Breast epithelium (tissue), 3 donors: Measurements from ENCODE around the gene HADHB.

Experiments
- POLR2A ChIP-seq: fragments of 450-650 bp; IDR thresholded peaks from one replicate; pipeline ENCODE4 v1.6.1; 2016; ENCODE audit warnings: antibody characterized with exemption, mild to moderate bottlenecking, moderate library complexity
- POLR2AphosphoS5 ChIP-seq, 3 donors: sonication (generic); formaldehyde crosslinking; IDR thresholded peaks; one replicate each; pipeline ENCODE4 v1.6.1; 2017; ENCODE audit warnings: antibody characterized with exemption in 3 of 3

DNA sequence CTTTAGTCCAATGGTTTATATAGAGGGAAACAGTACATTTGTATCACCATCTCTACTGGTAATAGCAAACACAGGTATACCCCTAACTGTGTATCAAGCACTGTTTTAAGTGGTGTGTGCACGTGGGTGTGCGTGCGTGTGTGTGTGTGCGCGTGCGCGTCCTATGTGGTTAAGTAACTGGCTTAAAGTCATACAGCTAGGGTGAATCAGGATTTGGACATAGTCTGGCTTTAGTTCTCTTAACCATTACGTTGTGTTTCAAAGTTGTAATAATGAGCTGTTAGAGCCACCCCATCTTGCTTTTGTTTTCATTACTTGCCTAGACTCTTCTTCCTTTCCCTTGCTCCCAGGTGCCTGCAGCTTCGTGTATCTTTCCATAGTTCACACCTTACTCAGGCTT lies 2.1 kb downstream of the HADHB start:
- TF ChIP-seq POLR2AphosphoS5 (IDR thresholded peaks at IDR 0.05) (peak in 1 of 3 donors; percentile 36), POLR2A (no peak)
